Measurements from ENCODE around the gene CCDC194.

The CCDC194 gene, protein sequence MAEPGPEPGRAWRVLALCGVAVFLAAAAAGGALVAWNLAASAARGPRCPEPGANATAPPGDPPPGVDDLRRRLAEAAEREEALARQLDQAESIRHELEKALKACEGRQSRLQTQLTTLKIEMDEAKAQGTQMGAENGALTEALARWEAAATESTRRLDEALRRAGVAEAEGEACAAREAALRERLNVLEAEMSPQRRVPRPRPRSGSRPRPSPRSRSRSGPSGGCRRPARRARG

DNA sequence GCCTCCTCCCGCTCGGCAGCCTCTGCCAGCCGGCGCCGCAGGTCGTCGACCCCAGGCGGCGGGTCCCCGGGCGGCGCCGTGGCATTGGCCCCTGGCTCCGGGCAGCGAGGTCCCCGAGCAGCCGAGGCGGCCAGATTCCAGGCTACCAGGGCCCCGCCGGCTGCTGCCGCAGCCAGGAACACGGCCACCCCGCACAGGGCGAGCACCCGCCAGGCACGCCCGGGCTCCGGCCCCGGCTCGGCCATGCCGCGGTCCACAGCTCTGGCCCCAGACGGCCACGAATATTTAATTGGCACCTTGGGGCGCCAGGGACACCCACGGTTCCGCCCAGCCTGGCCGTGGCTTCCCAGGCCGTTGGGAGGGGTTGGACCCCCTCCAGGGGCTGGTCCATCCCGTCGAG is at the start of gene CCDC194:
CCDC194 (minus strand) TSS at position 283 of the 400 bp plus-strand sequence; CDS start at position 245, 38 bp downstream.
- DNase-seq = no peak

DNA sequence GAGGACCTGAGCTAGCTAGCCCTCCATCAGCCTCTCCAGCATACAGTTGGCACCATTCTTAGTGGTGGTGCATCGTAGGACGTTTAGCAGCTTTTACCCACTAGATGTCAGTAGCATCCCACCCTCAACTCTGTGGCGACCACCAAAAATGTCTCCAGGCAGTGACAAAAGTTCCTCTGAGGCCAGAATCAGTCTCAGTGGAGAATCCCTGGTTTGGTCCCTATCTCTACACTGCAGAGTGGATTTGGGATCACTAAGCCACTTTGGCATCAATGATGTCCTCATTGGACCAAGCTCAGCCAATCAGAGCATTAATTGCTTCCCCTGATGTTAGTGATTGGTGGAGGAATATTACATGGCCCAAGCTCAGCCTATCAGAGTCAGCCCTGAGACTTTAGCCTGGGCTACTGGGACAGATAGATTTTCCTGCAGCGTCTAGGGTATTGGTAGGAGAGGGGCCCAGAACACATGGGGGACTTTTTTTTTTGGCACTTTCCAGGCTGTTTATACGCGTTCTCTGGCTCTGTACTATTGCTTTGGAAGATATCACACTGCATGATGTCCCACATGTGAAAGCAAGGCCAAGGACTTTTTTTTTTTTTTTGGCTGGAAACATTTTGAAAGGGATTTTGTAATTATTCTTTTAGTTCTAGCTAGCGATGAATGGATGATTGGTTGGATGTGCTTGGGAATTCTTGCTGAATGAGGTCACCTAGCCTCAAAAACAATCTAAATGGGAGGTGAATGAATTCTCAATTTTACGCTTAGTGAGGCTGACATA is 47.4 kb upstream of the CCDC194 start:
- no peak for DNase-seq

DNA sequence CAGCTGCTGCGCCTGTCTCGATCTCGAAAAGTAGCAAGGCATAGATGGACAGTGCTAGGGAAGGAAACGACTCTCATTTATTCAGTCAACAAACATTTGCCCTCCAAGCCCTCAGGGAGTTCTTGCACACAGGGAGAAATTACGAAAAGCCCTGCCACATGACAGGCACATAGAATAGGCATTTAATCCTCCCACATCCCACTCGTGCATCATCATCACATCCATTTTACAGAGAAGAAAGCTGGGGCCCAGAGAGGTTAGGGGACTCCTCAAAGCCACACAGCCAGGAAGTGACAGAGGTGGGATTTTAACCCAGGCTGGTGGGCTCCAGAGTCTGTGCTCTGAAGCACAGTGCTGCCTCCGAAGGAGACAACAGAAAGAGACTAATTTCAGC is 42.9 kb upstream of the CCDC194 start:
- no peak for DNase-seq

DNA sequence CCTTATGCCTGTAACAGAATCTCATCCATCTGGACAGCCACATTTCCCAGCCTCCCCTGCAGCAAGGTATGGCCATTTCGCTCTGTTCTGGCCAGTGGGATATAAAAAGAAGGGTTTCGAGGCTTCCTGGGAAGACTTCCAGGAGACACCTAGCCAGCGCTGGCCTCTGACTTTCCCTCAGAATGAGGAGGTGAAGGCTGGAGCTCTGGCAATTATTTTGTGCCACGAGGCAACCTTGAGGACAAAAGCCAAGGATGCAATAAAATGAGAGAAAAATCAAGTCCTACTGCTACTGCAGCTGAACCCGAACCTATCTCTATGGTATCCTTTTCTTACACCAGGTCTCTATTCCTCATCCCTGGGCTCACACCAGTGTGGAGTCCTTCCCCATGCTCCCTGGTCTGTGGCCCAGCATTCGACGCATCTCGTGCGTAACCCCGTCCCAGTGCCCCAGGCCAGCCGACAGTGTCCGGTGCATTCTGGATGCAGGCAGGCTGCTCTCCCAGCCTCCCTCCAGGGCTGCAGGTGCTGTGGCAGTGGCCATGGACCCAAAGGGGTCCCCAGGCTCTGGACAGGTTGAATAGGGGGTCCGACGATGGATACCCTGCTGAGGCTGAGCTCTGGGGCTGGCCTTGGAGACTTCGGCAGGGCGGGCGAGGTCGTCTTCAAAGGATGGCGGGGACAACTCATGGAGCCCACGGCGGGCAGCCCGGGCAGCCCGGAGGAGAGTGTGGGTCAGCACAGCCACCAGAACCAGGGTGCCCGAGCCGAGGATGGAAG is 42.3 kb upstream of the CCDC194 start:
- no peak for DNase-seq

DNA sequence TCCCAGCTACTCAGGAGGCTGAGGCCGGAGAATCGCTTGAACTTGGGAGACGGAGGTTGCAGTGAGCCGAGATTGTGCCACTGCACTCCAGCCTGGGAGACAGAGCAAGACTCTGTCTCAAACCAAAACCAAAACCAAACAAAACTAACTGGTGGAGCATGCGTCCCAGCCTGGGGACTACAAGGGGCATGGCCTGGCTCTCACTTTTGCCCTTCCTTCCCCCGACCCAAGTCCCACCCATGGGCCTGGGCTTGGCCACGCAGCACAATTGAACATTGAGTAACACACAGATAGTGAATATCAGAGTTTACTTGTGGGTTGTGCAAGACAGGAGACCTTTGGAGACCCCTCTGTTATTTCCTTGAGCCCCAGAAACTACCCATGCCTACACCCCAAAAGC is 41.2 kb upstream of the CCDC194 start:
- DNase-seq = no peak

DNA sequence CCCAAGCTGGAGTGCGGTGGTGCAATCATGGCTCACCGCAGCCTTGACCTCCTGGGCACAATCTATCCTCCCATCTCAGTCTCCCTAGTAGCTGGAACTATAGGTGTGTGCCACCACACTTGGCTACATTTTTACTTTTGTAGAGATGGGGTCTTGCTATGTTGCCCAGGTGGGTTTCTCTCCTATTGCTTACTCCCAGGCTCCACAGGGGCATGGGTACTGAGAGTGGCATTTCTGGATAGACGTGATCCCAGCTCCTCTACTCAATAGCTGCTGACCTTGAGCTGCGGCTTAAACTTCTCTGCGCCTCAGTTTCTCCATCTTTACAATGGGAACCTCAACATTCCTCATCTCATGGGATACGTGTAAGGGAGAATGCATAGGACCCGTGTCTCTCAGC is 37.4 kb upstream of the CCDC194 start:
- no peak for DNase-seq

DNA sequence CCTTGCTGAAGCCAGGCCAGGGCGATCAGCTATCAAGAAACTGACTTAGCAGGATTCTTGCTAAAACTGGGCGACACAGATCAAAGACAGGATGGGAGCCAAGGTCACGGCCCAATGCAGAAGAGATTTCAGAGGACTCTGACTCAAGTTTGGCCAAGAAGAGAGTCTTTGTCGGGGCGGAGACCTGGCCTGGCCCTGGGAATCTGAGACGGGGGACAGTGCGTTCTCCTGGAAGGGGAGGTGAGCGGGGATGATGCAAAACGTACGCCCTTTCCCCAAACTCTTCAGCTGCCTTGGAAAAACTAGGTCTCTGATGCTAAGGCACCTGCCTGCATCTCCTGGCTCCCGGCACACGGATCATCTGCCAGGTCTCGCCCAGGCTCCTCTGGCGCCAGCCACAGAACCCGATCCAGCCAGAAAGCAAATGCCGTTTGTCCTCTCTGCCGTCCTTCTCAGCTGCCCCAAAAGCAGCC is 35.7 kb upstream of the CCDC194 start:
- DNase-seq = no peak

DNA sequence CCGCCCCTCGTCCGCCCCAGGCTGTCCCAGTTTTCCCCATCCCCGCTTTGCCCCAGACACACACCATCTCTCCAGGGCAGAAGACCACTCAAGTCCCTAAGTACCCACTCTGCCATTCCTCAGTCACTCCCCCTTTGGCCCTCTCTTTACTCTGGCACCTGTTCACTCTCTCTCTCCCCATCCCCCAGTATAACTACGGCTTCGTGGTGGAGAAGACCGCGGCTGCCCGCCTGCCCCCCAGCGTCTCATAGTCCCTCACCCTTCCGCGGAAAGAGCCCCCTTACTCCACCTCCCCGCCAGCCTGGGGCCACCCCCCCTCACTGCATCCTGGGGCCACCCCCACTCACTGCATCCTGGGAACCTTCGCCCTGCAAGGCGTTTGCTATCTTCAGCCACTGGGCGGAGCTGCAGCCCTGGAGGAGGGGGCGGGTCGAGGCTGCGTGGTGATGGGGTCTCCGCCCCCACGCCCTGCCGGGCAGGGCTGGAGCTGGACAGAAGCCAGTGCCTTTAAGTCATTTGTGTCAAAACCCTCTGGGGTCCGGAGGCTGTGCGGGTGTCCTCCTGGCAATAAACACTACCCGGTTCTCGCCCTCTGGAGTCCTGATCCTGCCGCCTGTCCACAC is 30.9 kb upstream of the CCDC194 start:
- no peak for DNase-seq

DNA sequence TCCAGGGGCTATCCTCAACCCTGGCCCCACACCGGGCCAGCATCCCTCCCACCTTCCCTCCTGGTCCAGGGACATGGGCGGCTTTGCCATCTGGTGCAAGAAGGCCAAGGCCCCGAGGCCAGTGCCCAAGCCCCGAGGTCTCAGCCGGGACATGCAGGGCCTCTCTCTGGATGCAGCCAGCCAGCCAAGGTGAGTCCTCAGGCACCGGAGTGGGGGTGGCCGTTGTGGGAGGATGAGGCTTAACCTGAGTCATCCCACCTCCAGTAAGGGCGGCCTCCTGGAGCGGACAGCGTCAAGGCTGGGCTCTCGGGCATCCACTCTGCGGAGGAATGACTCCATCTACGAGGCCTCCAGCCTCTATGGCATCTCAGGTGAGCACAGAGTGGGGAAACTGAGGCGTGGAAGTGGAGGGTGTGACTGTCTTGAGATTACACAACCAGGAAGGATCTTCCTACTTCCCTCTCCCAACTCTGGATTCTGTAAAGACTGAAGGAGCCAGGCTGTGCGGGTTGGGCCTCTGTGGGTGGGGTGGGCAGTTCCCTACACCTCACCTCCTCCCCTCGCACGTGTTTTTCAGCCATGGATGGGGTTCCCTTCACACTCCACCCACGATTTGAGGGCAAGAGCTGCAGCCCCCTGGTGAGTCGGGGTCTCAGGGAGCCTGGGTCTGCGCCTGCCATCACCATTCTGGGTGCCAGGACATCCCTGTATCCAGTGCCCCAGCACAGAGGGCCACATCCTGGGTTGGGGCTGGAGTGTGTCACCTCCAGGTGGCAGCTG is 29.6 kb upstream of the CCDC194 start:
- no peak for DNase-seq

DNA sequence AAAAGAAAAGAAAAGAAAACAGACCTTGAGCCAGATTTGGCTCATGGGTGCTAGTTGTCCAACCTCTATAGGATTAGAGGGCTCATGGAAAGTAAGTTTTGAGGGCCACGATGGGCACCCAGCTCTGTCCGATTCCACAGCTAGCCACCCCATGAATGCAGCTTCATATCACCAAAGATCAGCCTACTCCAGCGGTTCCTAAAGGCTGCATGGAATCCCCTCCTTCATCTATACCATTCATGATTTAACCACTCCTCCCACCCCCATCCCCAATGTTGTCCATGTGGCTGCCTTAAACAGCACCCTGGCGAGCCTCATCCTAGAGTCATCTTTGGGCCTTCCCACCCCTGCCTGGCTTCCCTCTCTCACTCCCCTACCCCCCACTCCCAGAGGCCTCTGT is 27.9 kb upstream of the CCDC194 start:
- DNase-seq = no peak

DNA sequence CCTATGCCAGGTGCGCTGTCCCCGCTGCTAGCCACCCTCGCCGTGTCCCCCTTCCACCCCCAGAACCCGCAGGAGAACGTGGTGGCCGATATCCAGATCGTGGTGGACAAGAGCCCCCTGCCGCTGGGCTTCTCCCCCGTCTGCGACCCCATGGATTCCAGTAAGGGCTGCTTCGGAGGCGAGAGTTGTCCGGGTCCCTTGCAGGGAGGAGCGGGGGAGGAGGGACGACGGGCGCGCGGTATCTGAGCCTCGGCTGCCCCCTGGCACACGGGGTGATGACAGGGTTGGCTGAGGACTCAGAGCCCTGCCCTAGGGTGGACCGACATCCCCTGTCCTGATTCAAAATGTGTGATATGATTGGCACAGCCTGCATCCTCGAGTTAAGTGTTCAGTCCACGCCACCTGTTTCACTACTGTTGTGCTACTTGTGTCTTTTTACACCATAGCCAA is 26.5 kb upstream of the CCDC194 start:
- DNase-seq = no peak

DNA sequence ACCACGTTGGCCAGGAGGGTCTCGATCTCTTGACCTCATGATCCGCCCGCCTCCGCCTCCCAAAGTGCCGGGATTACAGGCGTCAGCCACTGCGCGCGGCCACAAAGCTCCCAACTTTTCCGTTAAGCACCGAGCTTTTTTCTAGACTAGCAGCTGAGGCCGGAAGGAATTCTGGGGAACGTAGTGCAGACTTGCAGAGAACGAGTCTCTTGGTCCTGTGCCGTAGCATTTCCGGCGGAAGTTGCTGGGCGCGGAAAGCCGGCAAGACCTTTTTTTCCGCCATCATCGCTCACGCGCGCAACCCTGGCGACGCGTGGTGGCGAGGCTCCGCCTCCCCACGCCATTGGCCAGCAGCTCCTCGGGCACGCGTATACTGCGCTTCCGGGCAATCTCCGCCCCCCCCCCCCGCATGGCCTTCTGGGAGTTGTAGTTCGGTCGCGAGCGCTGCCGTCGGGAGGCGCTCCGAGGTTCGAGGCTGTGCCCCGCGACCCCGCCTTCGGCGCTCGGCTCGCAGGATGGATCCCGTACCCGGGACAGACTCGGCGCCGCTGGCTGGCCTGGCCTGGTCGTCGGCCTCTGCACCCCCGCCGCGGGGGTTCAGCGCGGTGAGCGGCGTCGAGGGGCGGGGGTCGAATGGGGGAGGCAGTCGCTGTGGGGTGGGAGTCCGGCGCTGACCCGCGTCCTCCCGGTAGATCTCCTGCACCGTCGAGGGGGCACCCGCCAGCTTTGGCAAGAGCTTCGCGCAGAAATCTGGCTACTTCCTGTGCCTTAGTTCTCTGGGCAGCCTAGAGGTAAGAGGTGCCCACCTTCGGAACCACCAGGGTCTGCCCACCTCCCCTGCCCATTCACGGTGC is 25.9 kb upstream of the CCDC194 start, which contains the start of gene MVB12A:
MVB12A (plus strand) TSS at position 427 of the 854 bp plus-strand sequence; CDS start at position 516, 89 bp downstream.
- peak; percentile 95 for DNase-seq

DNA sequence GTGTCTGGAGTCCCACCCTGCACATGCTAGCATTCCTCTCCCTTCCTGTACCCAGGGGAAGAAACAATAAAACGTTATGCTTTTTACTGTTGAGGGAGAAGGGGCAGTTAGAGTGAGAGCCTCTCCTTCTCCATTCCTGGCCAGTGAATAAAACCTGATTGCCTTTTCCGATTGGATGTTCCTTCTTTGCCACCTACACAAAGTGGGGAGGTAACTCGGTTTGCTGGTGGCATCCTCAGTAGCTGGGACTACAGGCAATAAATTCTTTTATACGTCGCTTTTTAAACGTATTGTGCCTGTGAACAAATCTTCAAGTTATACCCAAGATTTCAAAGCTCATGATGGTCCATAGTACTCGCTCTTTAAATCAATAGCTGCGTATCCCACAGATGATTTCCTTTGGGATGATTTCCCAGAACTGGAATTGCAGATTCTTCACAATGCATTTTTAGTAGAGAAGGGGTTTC is 25.2 kb upstream of the CCDC194 start:
- DNase-seq = no peak

DNA sequence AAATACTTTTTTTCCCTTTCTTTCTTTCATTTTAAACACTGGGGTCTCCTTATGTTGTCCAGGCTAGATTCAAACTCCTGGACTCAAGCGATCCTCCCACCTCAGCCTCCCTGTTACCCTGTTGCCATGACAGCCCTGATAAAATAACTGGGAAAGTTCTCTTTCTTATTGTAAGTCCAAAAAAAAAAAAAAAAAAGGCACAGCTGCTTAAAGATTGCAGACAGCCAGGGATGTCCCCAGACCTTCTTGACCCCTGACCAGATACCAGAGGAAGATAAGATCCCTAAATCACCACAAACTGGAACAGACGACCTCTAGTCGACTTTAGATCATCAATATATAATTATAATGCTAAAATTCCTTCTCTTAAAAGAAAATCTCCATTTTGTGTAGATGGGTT is 24.7 kb upstream of the CCDC194 start:
- DNase-seq = no peak

DNA sequence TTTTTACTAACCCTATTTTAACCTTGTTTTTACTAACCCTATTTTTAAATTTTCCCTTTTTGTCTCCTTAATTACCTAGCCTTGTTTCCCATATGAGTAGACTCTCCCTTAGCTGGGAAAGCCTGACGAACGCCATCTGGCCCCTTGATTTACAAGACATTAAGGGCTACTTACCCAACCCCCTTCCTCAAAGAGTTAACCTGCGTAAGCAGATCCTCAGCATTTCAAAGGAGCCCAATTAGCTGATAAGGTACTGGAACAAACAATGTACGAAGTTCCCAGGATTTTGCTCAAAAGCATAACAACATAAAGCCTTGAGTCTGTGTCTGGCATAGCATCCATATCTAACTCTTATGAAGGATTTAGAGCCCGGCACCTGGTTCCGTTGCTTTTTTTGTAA is 21.1 kb upstream of the CCDC194 start:
- DNase-seq = no peak

DNA sequence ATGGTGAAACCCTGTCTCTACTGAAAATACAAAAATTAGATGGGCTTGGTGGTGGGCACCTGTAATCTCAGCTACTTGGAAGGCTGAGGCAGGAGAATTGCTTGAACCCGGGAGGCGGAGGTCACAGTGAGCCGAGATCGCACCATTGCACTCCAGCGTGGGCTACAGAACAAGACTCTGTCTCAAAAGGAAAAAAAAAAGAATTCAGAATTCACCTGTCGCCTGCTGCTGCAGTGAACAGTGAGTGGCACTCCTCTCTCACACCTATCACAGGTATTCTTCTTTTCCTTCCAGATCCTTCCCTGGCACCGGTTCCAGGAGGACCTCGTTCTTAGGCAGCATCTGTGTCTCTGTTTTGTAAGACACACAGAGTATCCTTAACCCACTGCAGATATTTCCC is 20.1 kb upstream of the CCDC194 start:
- DNase-seq = no peak

DNA sequence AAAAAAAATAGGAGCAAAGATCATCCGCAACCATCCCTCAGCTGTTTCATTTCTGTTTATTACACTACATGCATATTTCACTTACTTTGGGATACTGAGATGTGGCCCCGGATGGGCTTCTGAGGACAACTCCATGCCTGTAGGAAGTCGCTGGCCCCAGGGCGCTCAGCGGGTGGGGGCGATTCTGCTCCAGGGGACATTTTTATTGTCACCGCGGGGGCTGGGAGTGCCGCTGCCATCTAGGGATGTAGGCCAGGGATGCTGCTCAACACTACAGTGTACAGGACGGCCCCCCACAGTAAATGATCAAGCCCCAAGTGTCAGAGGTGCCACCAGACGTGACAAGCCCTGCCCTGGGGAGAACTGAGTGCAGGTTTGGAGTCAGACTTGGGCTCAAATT is 17.8 kb upstream of the CCDC194 start:
- DNase-seq = no peak

DNA sequence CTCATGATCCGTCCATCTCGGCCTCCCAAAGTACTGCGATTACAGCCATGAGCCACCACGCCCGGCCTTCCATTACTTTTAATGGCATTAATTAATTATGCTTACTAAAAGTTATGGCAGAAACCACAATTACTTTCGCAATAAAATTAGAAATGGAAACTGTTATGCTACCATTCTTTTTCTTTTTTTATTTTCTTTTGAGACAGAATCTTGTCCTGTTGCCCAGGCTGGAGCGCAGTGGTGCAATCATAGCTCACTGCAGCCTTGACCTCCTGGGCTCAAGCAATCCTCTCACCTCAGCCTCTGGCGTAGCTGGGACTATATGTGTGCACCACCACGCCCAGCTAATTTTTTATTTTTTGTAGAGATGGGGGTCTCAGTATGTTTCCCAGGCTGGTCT is 16.0 kb upstream of the CCDC194 start:
- no peak for DNase-seq

DNA sequence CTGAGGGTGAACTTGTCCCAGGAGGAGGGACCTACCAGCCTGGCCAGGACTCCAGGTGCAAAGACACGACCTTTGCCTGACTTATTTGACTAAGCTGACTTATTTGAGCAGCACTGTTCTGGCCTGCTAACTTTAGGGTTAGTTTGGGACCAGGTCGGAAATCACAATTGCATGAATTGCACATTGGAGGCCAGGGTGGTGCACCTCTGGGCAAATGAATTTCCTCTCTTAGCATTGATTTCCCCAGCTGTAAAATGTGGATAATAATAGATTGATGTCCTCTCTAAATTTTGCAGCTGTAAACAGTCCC is 12.8 kb upstream of the CCDC194 start:
- DNase-seq = no peak

DNA sequence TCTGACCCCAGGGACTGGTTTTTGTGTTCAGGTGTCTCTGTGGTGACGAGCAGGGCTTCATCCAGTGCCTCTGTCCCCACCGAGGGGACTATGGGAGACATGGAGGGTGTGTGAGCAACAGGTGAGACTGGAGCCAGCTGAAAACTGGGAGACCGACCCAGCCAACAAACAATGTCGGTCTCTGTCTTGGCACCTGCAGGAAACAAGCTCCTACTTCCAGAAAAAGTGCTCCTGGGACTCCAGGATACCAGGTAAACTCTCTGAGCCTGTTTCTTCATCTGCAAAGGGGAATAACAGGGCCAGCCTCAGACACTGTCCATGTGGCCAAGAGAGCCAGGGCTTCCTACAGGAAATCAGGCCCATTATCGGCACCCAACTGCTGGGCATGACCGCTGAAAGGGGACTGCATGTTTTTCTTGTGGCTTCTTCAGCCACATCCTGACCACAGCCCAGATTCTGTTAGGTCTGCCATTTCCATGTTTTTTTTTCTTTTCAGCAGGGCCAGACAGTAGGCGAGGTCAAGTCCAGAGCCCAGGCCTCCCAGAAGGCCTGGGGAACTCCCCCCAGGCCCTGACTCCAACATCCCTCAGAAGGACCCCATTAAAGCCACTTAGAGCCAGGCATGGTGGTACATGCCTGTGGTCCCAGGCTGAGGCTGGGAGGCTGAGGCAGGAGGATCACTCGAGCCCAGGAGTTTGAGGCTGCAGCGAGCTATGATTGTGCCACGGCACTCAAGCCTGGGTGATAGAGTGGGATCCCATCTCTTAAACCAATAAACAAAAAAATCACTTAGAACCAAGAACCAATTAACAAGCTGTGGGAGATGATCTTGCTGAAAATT is 12.3 kb upstream of the CCDC194 start:
- no peak for DNase-seq
